GM18861 (cell line): Measurements from ENCODE around the gene CD52.
"Not testable (repeated sequence)": the region's sequence is repeated elsewhere in the genome, so short reads cannot be mapped to it uniquely, and the experiment has no call there.

Experiments used
- ATAC-seq: cut with Tn5 transposase; IDR thresholded peaks from one replicate; pipeline ENCODE4 v1.9.1; 2021; ENCODE audit not compliant: unreplicated experiment

Gene CD52

GRCh38 chr1:26329380-26329779 lies 11.6 kb downstream of the CD52 start:
- not testable (repeated sequence) for ATAC-seq

- ATAC-seq = no peak
These were observed 12.5 kb downstream of the CD52 start for GRCh38 chr1:26330276-26330675.

GRCh38 chr1:26333312-26333711 lies 15.6 kb downstream of the CD52 start:
- not testable (repeated sequence) for ATAC-seq

- ATAC-seq = no peak
These were observed 18.2 kb downstream of the CD52 start for GRCh38 chr1:26335774-26336476.

- no peak for ATAC-seq
These were observed 18.9 kb downstream of the CD52 start for GRCh38 chr1:26336477-26337205.

- ATAC-seq = no peak
These were observed 19.4 kb downstream of the CD52 start for GRCh38 chr1:26337206-26337535.

GRCh38 chr1:26337625-26338024 lies 19.9 kb downstream of the CD52 start:
- ATAC-seq = no peak

- no peak for ATAC-seq
These were observed 20.9 kb downstream of the CD52 start for GRCh38 chr1:26338670-26339069.

- ATAC-seq = no peak
These were observed 22.3 kb downstream of the CD52 start for GRCh38 chr1:26340047-26340481.

GRCh38 chr1:26344147-26344920 lies 26.6 kb downstream of the CD52 start:
- no peak for ATAC-seq

- ATAC-seq = no peak
These were observed 28.0 kb downstream of the CD52 start for GRCh38 chr1:26345718-26346117.

GRCh38 chr1:26346274-26347033 lies 28.7 kb downstream of the CD52 start:
- no peak for ATAC-seq

- no peak for ATAC-seq
These were observed 31.6 kb downstream of the CD52 start for GRCh38 chr1:26349188-26349876.

- no peak for ATAC-seq
These were observed 32.1 kb downstream of the CD52 start for GRCh38 chr1:26349877-26350244.

- no peak for ATAC-seq
These were observed 32.6 kb downstream of the CD52 start for GRCh38 chr1:26350343-26350700.

- ATAC-seq = no peak
These were observed 33.2 kb downstream of the CD52 start for GRCh38 chr1:26350701-26351589.

- no peak for ATAC-seq
These were observed 34.0 kb downstream of the CD52 start for GRCh38 chr1:26351590-26352337.

GRCh38 chr1:26352338-26352679 lies 34.6 kb downstream of the CD52 start:
- no peak for ATAC-seq

- ATAC-seq = no peak
These were observed 35.6 kb downstream of the CD52 start for GRCh38 chr1:26353210-26353859.
